ENCODE results near the gene RAB31. TPM values are rescaled to one million over a fixed set of nuclear protein-coding genes. Genes with fewer than 3 reads are reported as not detected.

The RAB31 gene
- total RNA-seq, 3 donors from 2014 or later: 12.8 to 58.5 (median 27.4) TPM

- intact Hi-C loops (cut with DNase I, micrococcal nuclease): no loop called here
Measured at GRCh38 chr18:9796011-9796410, 87.9 kb downstream of the RAB31 start.

GRCh38 chr18:9796935-9797549 lies 88.9 kb downstream of the RAB31 start:
- H3K4me1 ChIP-seq (ENCODE audit: low read depth): no peaks in the 10 kb centered on the region
- H3K4me3 ChIP-seq: no peak overlapping the region
- intact Hi-C loops (cut with DNase I, micrococcal nuclease): no loop called here
- no peak for TF ChIP-seq CTCF (IDR thresholded peaks at IDR 0.05)
- H3K9me3 ChIP-seq: no peaks in the 10 kb centered on the region
- no peak for ATAC-seq
- no peak for DNase-seq
- no peaks in the 10 kb centered on the region for H3K36me3 ChIP-seq (ENCODE audit: low read depth)

More at GRCh38 chr18:9796011-9796410, 87.9 kb downstream of the RAB31 start:
- no peak for TF ChIP-seq CTCF (IDR thresholded peaks at IDR 0.05)
- Histone ChIP-seq H3K36me3 (ENCODE audit: low read depth) (no peaks in the 10 kb centered on the region), H3K4me3 (no peak overlapping the region), H3K4me1 (ENCODE audit: low read depth) (no peaks in the 10 kb centered on the region), H3K9me3 (no peaks in the 10 kb centered on the region)
- ATAC-seq (no peak), DNase-seq (no peak)

- Histone ChIP-seq H3K36me3 (ENCODE audit: low read depth) (no peaks in the 10 kb centered on the region), H3K4me1 (ENCODE audit: low read depth) (peaks cover 9% of the 10 kb centered on the region), H3K4me3 (no peak overlapping the region), H3K9me3 (no peaks in the 10 kb centered on the region)
- DNase-seq: no peak
- TF ChIP-seq CTCF (IDR thresholded peaks at IDR 0.05): no peak
- no peak for ATAC-seq
- intact Hi-C loops (cut with DNase I, micrococcal nuclease): no loop called here
Measured at GRCh38 chr18:9802175-9803062, 94.3 kb downstream of the RAB31 start.

- Histone ChIP-seq H3K4me3 (no peak overlapping the region), H3K9me3 (no peaks in the 10 kb centered on the region), H3K36me3 (ENCODE audit: low read depth) (no peaks in the 10 kb centered on the region), H3K4me1 (ENCODE audit: low read depth) (peaks cover 9% of the 10 kb centered on the region)
- DNase-seq (no peak), ATAC-seq (no peak)
- TF ChIP-seq CTCF (IDR thresholded peaks at IDR 0.05): no peak
- intact Hi-C loops (cut with DNase I, micrococcal nuclease): no loop called here
Measured at GRCh38 chr18:9803063-9803697, 95.1 kb downstream of the RAB31 start.

- TF ChIP-seq CTCF (IDR thresholded peaks at IDR 0.05): no peak
- Histone ChIP-seq H3K36me3 (ENCODE audit: low read depth) (no peaks in the 10 kb centered on the region), H3K4me1 (ENCODE audit: low read depth) (peaks cover 9% of the 10 kb centered on the region), H3K4me3 (no peak overlapping the region), H3K9me3 (no peaks in the 10 kb centered on the region)
- peak; percentile 34 for ATAC-seq
- peak in 1 of 3 donors; percentile 47 for DNase-seq
- intact Hi-C loops (cut with DNase I, micrococcal nuclease): no loop called here
Measured at GRCh38 chr18:9803698-9804516, 95.8 kb downstream of the RAB31 start.

Data from mucosa of descending colon (tissue), 3 donors.